Panc1 (cell line): Measurements from ENCODE around the gene SFI1. TPM values are rescaled to one million over a fixed set of nuclear protein-coding genes. Genes with fewer than 3 reads are reported as not detected.

Experiments
- ATAC-seq: fragments of 200-7000 bp; cut with Tn5 transposase; 2 replicates; pipeline ENCODE4 v1.9.1; 2020; ENCODE audit warnings: mild to moderate bottlenecking, moderate library complexity
- BruUV-seq: library from RNA; stranded (reverse); fragments of 400-500 nt; replicated peaks from 2 replicates; lab custom pipeline; 2021; lab: Mats Ljungman, UMichigan
- CTCF ChIA-PET: fragments of 300-600 bp; sonication (Branson Sonifier 250); formaldehyde crosslinking; loops from one replicate; lab custom pipeline; 2022; ENCODE audit warnings: antibody characterized with exemption; lab: Charles Lee
- POLR2A ChIA-PET: fragments of 300-600 bp; sonication (Branson Sonifier 250); formaldehyde crosslinking; loops from one replicate; lab custom pipeline; 2022; ENCODE audit warnings: antibody characterized with exemption; lab: Charles Lee
- DNase-seq: peaks from one replicate; pipeline ENCODE4 v3.0.0-alpha.2; 2010; ENCODE audit warnings: low read depth, low spot score
- H3K27ac ChIP-seq: 2 replicates; pipeline ENCODE4 v1.5.1; 2011; ENCODE audit warnings: mild to moderate bottlenecking, low read length, inconsistent platforms
- H3K27me3 ChIP-seq: fragments of 200-500 bp; sonication (Bioruptor generic); 2 replicates; pipeline ENCODE4 v1.6.0; 2014; ENCODE audit warnings: low read length, inconsistent platforms; ENCODE audit not compliant: control insufficient read depth, insufficient read depth
- H3K36me3 ChIP-seq: fragments of 200-500 bp; sonication (Bioruptor generic); 2 replicates; pipeline ENCODE4 v1.5.1; 2014; ENCODE audit warnings: inconsistent platforms, mild to moderate bottlenecking, low read length, moderate library complexity; ENCODE audit not compliant: control insufficient read depth, insufficient read depth
- H3K4me1 ChIP-seq: 2 replicates; pipeline ENCODE4 v1.5.1; 2011; ENCODE audit warnings: inconsistent platforms, mild to moderate bottlenecking, low read length, moderate library complexity; ENCODE audit not compliant: control insufficient read depth, insufficient read depth
- H3K4me3 ChIP-seq, 2 experiments: 2 replicates each; pipeline ENCODE4 v1.5.1; 2011 to 2012; ENCODE audit warnings: low read depth in 2 of 2, low read length in 2 of 2, mild to moderate bottlenecking in 2 of 2, inconsistent platforms in 1 of 2, moderate library complexity in 1 of 2
- H3K9me3 ChIP-seq: fragments of 200-500 bp; sonication (Bioruptor generic); 2 replicates; pipeline ENCODE4 v1.5.1; 2014; ENCODE audit warnings: low read depth, mild to moderate bottlenecking, inconsistent platforms, low read length, moderate library complexity; ENCODE audit not compliant: control insufficient read depth, insufficient read depth
- POLR2AphosphoS5 ChIP-seq: IDR thresholded peaks from 2 replicates; pipeline ENCODE4 v1.6.1; 2012; ENCODE audit warnings: mild to moderate bottlenecking, low read depth, low read length, moderate library complexity
- SIN3A ChIP-seq: IDR thresholded peaks from 2 replicates; pipeline ENCODE4 v1.6.1; 2012; ENCODE audit warnings: low read depth, mild to moderate bottlenecking, low read length, moderate library complexity, borderline replicate concordance; ENCODE audit not compliant: insufficient read depth
- TCF7L2 ChIP-seq: IDR thresholded peaks from 2 replicates; pipeline ENCODE4 v1.6.1; 2011; ENCODE audit warnings: mild to moderate bottlenecking, low read depth, low read length, inconsistent platforms
- in situ Hi-C: cut with HindIII; loops from 2 replicates; pipeline ENCODE4 v1.10.0; 2016; ENCODE audit warnings: low sequenced_read_pairs, low pct_unique_long_range_greater_than_20kb
- intact Hi-C: fragments of 100-400 bp; cut with micrococcal nuclease; formaldehyde crosslinking; loops from one replicate; pipeline ENCODE4 v1.10.0; 2022; ENCODE audit not compliant: unreplicated experiment
- total RNA-seq: library from RNA; stranded (reverse); gene quantifications from one replicate; pipeline ENCODE4 v1.2.1, GENCODE V29; 2021; ENCODE audit not compliant: unreplicated experiment
- TF ChIP-seq, protein P1 (sequence below), 2 experiments: IDR thresholded peaks; 2 replicates each; pipeline ENCODE4 v1.6.1; 2011 to 2012; ENCODE audit warnings: low read depth in 2 of 2, control low read depth in 1 of 2, low read length in 1 of 2, mild to moderate bottlenecking in 1 of 2, moderate library complexity in 1 of 2; ENCODE audit not compliant: insufficient read depth in 1 of 2
- TF ChIP-seq, protein P2 (sequence below): fragments of 450-650 bp; IDR thresholded peaks from 2 replicates; pipeline ENCODE4 v1.5.1; 2017; ENCODE audit warnings: mild to moderate bottlenecking

Gene SFI1
- total RNA-seq, 1 experiment from 2014 or later = 29.9 TPM

DNA sequence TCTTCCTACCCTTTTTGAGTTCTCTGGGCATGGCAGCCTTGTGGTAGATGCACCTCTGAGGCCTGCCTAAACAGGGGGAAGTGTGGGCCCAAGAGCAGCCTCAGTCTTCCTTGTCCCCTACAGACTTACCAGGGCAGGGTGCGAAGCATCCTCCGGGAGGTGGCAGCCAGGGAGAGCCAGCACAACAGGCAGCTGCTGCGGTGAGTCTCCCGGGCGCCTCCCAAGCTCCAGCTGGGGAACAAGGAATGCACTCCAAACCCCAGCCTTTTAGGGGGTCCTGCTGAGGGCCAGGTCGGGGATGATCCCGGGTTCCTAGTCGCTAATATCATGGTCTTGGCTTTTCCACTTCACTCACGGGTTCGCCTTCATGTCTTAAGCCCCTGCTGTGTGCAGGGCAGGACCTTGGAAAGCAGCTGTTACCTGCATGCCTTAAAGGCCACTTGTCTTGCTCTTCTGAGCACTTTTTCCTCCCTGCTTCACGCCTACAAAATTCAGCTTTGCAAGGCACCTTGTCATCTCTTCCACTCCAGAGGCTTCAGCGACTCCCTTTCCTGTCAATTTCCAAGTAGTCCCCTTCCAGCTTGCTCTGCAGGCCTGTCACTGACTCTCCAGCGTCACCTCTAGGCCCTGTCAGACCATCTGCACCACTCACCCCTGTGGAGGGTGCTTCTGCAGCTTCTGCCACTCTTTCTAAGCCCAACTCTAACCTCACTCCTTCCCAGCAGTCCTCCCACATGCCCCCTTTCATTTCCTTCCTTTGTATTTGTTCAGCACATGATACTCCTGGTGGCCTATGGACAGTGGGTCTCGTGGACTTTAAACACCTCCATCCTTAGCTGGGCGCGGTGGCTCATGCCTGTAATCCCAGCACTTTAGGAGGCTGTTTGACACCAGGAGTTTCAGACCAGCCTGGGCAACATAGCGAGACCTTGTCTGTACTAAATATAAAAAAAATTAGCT is 108.7 kb downstream of the SFI1 start:
- H3K4me1 ChIP-seq = peaks cover 5% of the 10 kb centered on the region; the same call in 1 of the 2 replicates
- ChIA-PET POLR2A (no interaction called here), CTCF (no interaction called here)
- no peak overlapping the region for H3K4me3 ChIP-seq
- H3K27me3 ChIP-seq = no peaks in the 10 kb centered on the region
- in situ Hi-C loops (no loop called here), intact Hi-C loops (no loop called here)
- DNase-seq (no peak), ATAC-seq (no peak)
- H3K27ac ChIP-seq = no peak overlapping the region
- BruUV-seq = no TSS peak
- H3K9me3 ChIP-seq = no peaks in the 10 kb centered on the region
- H3K36me3 ChIP-seq = peaks cover 3% of the 10 kb centered on the region; the same call in 1 of the 2 replicates
- TF ChIP-seq, protein P1, sequence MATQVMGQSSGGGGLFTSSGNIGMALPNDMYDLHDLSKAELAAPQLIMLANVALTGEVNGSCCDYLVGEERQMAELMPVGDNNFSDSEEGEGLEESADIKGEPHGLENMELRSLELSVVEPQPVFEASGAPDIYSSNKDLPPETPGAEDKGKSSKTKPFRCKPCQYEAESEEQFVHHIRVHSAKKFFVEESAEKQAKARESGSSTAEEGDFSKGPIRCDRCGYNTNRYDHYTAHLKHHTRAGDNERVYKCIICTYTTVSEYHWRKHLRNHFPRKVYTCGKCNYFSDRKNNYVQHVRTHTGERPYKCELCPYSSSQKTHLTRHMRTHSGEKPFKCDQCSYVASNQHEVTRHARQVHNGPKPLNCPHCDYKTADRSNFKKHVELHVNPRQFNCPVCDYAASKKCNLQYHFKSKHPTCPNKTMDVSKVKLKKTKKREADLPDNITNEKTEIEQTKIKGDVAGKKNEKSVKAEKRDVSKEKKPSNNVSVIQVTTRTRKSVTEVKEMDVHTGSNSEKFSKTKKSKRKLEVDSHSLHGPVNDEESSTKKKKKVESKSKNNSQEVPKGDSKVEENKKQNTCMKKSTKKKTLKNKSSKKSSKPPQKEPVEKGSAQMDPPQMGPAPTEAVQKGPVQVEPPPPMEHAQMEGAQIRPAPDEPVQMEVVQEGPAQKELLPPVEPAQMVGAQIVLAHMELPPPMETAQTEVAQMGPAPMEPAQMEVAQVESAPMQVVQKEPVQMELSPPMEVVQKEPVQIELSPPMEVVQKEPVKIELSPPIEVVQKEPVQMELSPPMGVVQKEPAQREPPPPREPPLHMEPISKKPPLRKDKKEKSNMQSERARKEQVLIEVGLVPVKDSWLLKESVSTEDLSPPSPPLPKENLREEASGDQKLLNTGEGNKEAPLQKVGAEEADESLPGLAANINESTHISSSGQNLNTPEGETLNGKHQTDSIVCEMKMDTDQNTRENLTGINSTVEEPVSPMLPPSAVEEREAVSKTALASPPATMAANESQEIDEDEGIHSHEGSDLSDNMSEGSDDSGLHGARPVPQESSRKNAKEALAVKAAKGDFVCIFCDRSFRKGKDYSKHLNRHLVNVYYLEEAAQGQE (IDR thresholded peaks at IDR 0.05; ENCODE audit: insufficient read depth in 1 of 2, low read depth in 2 of 2, low read length in 1 of 2) = no peak; a peak in 1 of 4 replicates
- no peak for TF ChIP-seq SIN3A
- TF ChIP-seq POLR2AphosphoS5 = no peak
- TF ChIP-seq, protein P2, sequence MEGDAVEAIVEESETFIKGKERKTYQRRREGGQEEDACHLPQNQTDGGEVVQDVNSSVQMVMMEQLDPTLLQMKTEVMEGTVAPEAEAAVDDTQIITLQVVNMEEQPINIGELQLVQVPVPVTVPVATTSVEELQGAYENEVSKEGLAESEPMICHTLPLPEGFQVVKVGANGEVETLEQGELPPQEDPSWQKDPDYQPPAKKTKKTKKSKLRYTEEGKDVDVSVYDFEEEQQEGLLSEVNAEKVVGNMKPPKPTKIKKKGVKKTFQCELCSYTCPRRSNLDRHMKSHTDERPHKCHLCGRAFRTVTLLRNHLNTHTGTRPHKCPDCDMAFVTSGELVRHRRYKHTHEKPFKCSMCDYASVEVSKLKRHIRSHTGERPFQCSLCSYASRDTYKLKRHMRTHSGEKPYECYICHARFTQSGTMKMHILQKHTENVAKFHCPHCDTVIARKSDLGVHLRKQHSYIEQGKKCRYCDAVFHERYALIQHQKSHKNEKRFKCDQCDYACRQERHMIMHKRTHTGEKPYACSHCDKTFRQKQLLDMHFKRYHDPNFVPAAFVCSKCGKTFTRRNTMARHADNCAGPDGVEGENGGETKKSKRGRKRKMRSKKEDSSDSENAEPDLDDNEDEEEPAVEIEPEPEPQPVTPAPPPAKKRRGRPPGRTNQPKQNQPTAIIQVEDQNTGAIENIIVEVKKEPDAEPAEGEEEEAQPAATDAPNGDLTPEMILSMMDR = no peak
- no peak for TF ChIP-seq TCF7L2

DNA sequence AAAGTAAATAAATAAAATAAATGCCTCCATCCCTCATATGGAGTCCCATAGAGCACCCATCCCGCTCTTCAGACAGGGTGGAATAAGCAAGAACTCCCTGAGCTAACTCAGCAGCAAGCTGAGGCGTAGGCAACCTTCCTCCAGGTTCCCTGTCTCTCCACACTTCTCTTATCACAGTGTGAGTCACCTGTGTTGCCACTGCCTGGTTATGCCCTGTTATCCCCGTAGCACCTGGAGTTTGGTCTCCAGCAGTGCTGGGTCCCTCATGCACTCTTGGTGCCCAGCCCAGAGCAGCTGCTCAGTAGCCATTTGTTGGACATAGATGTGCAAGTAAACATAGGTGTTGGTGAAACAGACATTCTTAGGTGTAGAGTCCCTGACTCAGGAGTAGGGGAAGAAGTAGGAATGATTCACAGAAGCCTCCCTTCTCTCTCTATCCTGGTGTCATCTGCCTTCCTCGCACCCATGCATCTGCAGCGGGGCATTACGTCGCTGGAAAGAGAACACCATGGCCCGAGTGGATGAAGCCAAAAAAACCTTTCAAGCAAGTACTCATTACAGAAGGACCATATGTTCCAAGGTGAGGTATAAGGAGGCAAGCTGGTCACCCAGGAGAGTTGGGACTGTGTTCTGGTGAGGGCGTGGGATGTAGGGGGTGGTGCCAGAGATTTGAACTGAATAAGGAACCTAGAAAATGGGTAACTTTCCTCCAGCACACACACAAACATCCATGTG is 109.7 kb downstream of the SFI1 start:
- ChIA-PET POLR2A (interaction anchor here (0.7 kb wide), 1 partner anchor 31 kb away, joined by 3 read pairs; no protein-coding TSS in a partner anchor), CTCF (no interaction called here)
- H3K9me3 ChIP-seq = no peaks in the 10 kb centered on the region
- H3K4me3 ChIP-seq = no peak overlapping the region
- ATAC-seq = no peak
- DNase-seq = no peak
- no TSS peak for BruUV-seq
- H3K4me1 ChIP-seq = peaks cover 5% of the 10 kb centered on the region; the same call in 1 of the 2 replicates
- TF ChIP-seq, protein P2 = no peak
- no peak for TF ChIP-seq POLR2AphosphoS5
- TF ChIP-seq TCF7L2 = no peak
- TF ChIP-seq SIN3A = no peak
- TF ChIP-seq, protein P1 (IDR thresholded peaks at IDR 0.05; ENCODE audit: insufficient read depth in 1 of 2, low read depth in 2 of 2, low read length in 1 of 2) = no peak
- no peak overlapping the region for H3K27ac ChIP-seq
- intact Hi-C loops = no loop called here
- no peaks in the 10 kb centered on the region for H3K27me3 ChIP-seq
- peaks cover 3% of the 10 kb centered on the region; the same call in 1 of the 2 replicates for H3K36me3 ChIP-seq
- in situ Hi-C loops = no loop called here
